WTC11 (cell line): ENCODE results near the gene RENBP. TPM values are rescaled to one million over a fixed set of nuclear protein-coding genes. Genes with fewer than 3 reads are reported as not detected.

Experiments
- ATAC-seq: fragments of 200-7000 bp; cut with Tn5 transposase; 2 replicates; pipeline ENCODE4 v1.10.0; 2021; ENCODE audit warnings: mild to moderate bottlenecking, moderate library complexity
- CTCF ChIA-PET: fragments of 300-600 bp; sonication (Branson Sonifier 250); formaldehyde crosslinking; loops from one replicate; lab custom pipeline; 2021; ENCODE audit warnings: antibody characterized with exemption; lab: Charles Lee
- POLR2A ChIA-PET: fragments of 350-600 bp; sonication (Branson Sonifier 250); formaldehyde crosslinking; loops from one replicate; lab custom pipeline; 2021; ENCODE audit warnings: antibody characterized with exemption; lab: Charles Lee
- DNase-seq: peaks from one replicate; pipeline ENCODE4 v3.0.0; 2021; ENCODE audit warnings: low spot score
- H3K27ac Mint-ChIP-seq: 2 replicates; pipeline ENCODE4 v1.8.0; 2021; ENCODE audit warnings: mixed read lengths
- H3K27me3 Mint-ChIP-seq: 2 replicates; pipeline ENCODE4 v1.8.0; 2021; ENCODE audit warnings: low read depth, mild to moderate bottlenecking, moderate library complexity, mixed read lengths
- H3K36me3 Mint-ChIP-seq: 2 replicates; pipeline ENCODE4 v1.8.0; 2021; ENCODE audit warnings: mixed read lengths
- H3K4me1 Mint-ChIP-seq: 2 replicates; pipeline ENCODE4 v1.8.0; 2022; ENCODE audit warnings: mixed read lengths
- H3K4me3 Mint-ChIP-seq: 2 replicates; pipeline ENCODE4 v1.8.0; 2021; ENCODE audit warnings: mild to moderate bottlenecking, moderate library complexity, mixed read lengths
- H3K9me3 Mint-ChIP-seq: 2 replicates; pipeline ENCODE4 v1.8.0; 2021; ENCODE audit warnings: mixed read lengths
- ATF1 ChIP-seq: sonication (generic); formaldehyde crosslinking; IDR thresholded peaks from 2 replicates; pipeline ENCODE4 v1.8.1; 2023; ENCODE audit warnings: mild to moderate bottlenecking, moderate library complexity, missing genetic modification reagents
- CBFB ChIP-seq: sonication (generic); formaldehyde crosslinking; IDR thresholded peaks from 2 replicates; pipeline ENCODE4 v1.8.1; 2022; ENCODE audit warnings: mild to moderate bottlenecking, low read depth, missing genetic modification reagents
- CDX4 ChIP-seq: fragments of 250-450 bp; sonication (Bioruptor Pico); IDR thresholded peaks from 2 replicates; pipeline ENCODE4 v1.9.0; 2021; ENCODE audit warnings: moderate library complexity, mild to moderate bottlenecking, inconsistent platforms, borderline replicate concordance
- CREM ChIP-seq: sonication (generic); formaldehyde crosslinking; IDR thresholded peaks from 2 replicates; pipeline ENCODE4 v1.8.1; 2022; ENCODE audit warnings: mild to moderate bottlenecking, missing genetic modification reagents, moderate library complexity
- EMX1 ChIP-seq: fragments of 250-450 bp; sonication (Bioruptor Pico); IDR thresholded peaks from 2 replicates; pipeline ENCODE4 v1.8.0; 2021; ENCODE audit warnings: mild to moderate bottlenecking
- ETV6 ChIP-seq: sonication (generic); formaldehyde crosslinking; IDR thresholded peaks from 2 replicates; pipeline ENCODE4 v1.8.1; 2022; ENCODE audit warnings: mild to moderate bottlenecking, missing genetic modification reagents
- FOXP1 ChIP-seq: sonication (generic); formaldehyde crosslinking; IDR thresholded peaks from 2 replicates; pipeline ENCODE4 v1.8.0; 2022; ENCODE audit warnings: missing genetic modification reagents, mild to moderate bottlenecking, moderate library complexity, borderline replicate concordance
- GABPB1 ChIP-seq: sonication (generic); formaldehyde crosslinking; IDR thresholded peaks from 2 replicates; pipeline ENCODE4 v1.8.1; 2023; ENCODE audit warnings: mild to moderate bottlenecking, missing genetic modification reagents
- GRHL2 ChIP-seq: fragments of 250-450 bp; sonication (Bioruptor Pico); IDR thresholded peaks from 2 replicates; pipeline ENCODE4 v1.8.0; 2022; ENCODE audit warnings: mild to moderate bottlenecking, moderate library complexity; ENCODE audit not compliant: insufficient replicate concordance, severe bottlenecking
- IRF2 ChIP-seq: sonication (generic); formaldehyde crosslinking; IDR thresholded peaks from 2 replicates; pipeline ENCODE4 v1.8.0; 2022; ENCODE audit warnings: low read depth, missing genetic modification reagents, borderline replicate concordance
- SMAD3 ChIP-seq: sonication (generic); formaldehyde crosslinking; IDR thresholded peaks from 2 replicates; pipeline ENCODE4 v1.8.0; 2022; ENCODE audit warnings: missing genetic modification reagents, mild to moderate bottlenecking, borderline replicate concordance
- SP1 ChIP-seq: sonication (generic); formaldehyde crosslinking; conservative IDR thresholded peaks from 2 replicates; pipeline ENCODE4 v1.8.1; 2022; ENCODE audit warnings: missing genetic modification reagents
- STAT6 ChIP-seq: sonication (generic); formaldehyde crosslinking; conservative IDR thresholded peaks from 2 replicates; pipeline ENCODE4 v1.8.1; 2023; ENCODE audit warnings: mild to moderate bottlenecking, low read depth, missing genetic modification reagents, moderate library complexity
- TCF7 ChIP-seq: sonication (generic); formaldehyde crosslinking; IDR thresholded peaks from 2 replicates; pipeline ENCODE4 v1.8.0; 2022; ENCODE audit warnings: mild to moderate bottlenecking, low read depth, missing genetic modification reagents, moderate library complexity
- TEAD4 ChIP-seq: sonication (generic); formaldehyde crosslinking; IDR thresholded peaks from 2 replicates; pipeline ENCODE4 v1.8.0; 2022; ENCODE audit warnings: mild to moderate bottlenecking, missing genetic modification reagents
- ZBTB43 ChIP-seq: sonication (generic); formaldehyde crosslinking; IDR thresholded peaks from 2 replicates; pipeline ENCODE4 v1.8.1; 2023; ENCODE audit warnings: mild to moderate bottlenecking, missing genetic modification reagents
- ZNF121 ChIP-seq: sonication (generic); formaldehyde crosslinking; IDR thresholded peaks from 2 replicates; pipeline ENCODE4 v1.8.0; 2023; ENCODE audit warnings: missing genetic modification reagents
- ZNF138 ChIP-seq: sonication (generic); formaldehyde crosslinking; conservative IDR thresholded peaks from 2 replicates; pipeline ENCODE4 v1.8.1; 2022; ENCODE audit warnings: mild to moderate bottlenecking, moderate library complexity, missing genetic modification reagents
- ZNF232 ChIP-seq: sonication (generic); formaldehyde crosslinking; IDR thresholded peaks from 2 replicates; pipeline ENCODE4 v1.8.0; 2022; ENCODE audit warnings: mild to moderate bottlenecking, missing genetic modification reagents
- ZNF317 ChIP-seq: sonication (generic); formaldehyde crosslinking; IDR thresholded peaks from 2 replicates; pipeline ENCODE4 v1.8.1; 2023; ENCODE audit warnings: low read depth, mild to moderate bottlenecking, moderate library complexity, missing genetic modification reagents, borderline replicate concordance
- ZNF425 ChIP-seq: fragments of 250-450 bp; sonication (Bioruptor Pico); conservative IDR thresholded peaks from 2 replicates; pipeline ENCODE4 v1.9.0; 2021; ENCODE audit warnings: mild to moderate bottlenecking
- total RNA-seq: library from RNA; stranded (reverse); gene quantifications from 3 replicates; pipeline ENCODE4 v1.2.3, GENCODE V29; 2021

RENBP gene
- total RNA-seq, 1 experiment from 2014 or later: 14.0 TPM

- no peak for TF ChIP-seq SP1 (CRISPR knock-in tag)
- TF ChIP-seq ZNF121: no peak
- no peak for TF ChIP-seq ZNF425 (CRISPR knock-in tag)
- TF ChIP-seq STAT6 (CRISPR knock-in tag): no peak
- TF ChIP-seq GABPB1 (CRISPR knock-in tag): no peak
- TF ChIP-seq, all 79 proteins: peak for 0
Observed at GRCh38 chrX:153913211-153913610, 31.2 kb downstream of the RENBP start (continued).

- H3K4me1 Mint-ChIP-seq: no peaks in the 10 kb centered on the region; the same call in 1 of the 2 replicates
- H3K27ac Mint-ChIP-seq: no peak overlapping the region; the same call in 1 of the 2 replicates
- ATAC-seq (no peak), DNase-seq (no peak)
- TF ChIP-seq SP1 (CRISPR knock-in tag) (no peak), ATF1 (no peak), ZNF317 (CRISPR knock-in tag) (no peak), CDX4 (CRISPR knock-in tag) (no peak), TCF7 (no peak), ZBTB43 (CRISPR knock-in tag) (no peak), ETV6 (CRISPR knock-in tag) (no peak)
- H3K36me3 Mint-ChIP-seq: peaks cover 8% of the 10 kb centered on the region; the same call in 1 of the 2 replicates
- H3K27me3 Mint-ChIP-seq: no peaks in the 10 kb centered on the region; the same call in 1 of the 2 replicates
- ChIA-PET CTCF (interaction anchor here (1.2 to 2.1 kb wide), 2 partner anchors 11 to 59 kb away, joined by 3 to 8 read pairs; no protein-coding TSS in a partner anchor), POLR2A (interaction anchor here (1.6 kb wide), 1 partner anchor 11 kb away, joined by 3 read pairs; no protein-coding TSS in a partner anchor)
- no peak overlapping the region for H3K4me3 Mint-ChIP-seq
- no peaks in the 10 kb centered on the region for H3K9me3 Mint-ChIP-seq
Observed at GRCh38 chrX:153911798-153912197, 32.6 kb downstream of the RENBP start.

GRCh38 chrX:153910446-153910845, 34.0 kb downstream of the RENBP start:
- ATAC-seq (no peak), DNase-seq (no peak)
- no peak overlapping the region for H3K27ac Mint-ChIP-seq
- no peaks in the 10 kb centered on the region; the same call in 1 of the 2 replicates for H3K27me3 Mint-ChIP-seq
- TF ChIP-seq IRF2 (CRISPR knock-in tag): no peak
- no peak for TF ChIP-seq CBFB
- TF ChIP-seq GABPB1 (CRISPR knock-in tag): no peak
- no peak for TF ChIP-seq FOXP1 (CRISPR knock-in tag)
- no peak for TF ChIP-seq EMX1
- TF ChIP-seq TCF7: no peak
- no peak for TF ChIP-seq GRHL2 (CRISPR knock-in tag)
- no peak for TF ChIP-seq ZNF138 (CRISPR knock-in tag)
- TF ChIP-seq TEAD4 (CRISPR knock-in tag): no peak
- TF ChIP-seq SMAD3 (CRISPR knock-in tag): no peak
- TF ChIP-seq CREM: no peak
- no peak for TF ChIP-seq ZNF232
- no peak overlapping the region for H3K4me3 Mint-ChIP-seq
- H3K9me3 Mint-ChIP-seq: no peaks in the 10 kb centered on the region
- ChIA-PET POLR2A (interaction anchor here (1.0 kb wide), 1 partner anchor 116 kb away, joined by 3 read pairs; the partner anchor contains the start of genes IDH3G and SSR4), CTCF (interaction anchor here (0.7 to 1.6 kb wide), 15 partner anchors 9 to 131 kb away, joined by 3 to 15 read pairs (median 5); partner anchors contain the start of gene L1CAM)
- H3K4me1 Mint-ChIP-seq: no peaks in the 10 kb centered on the region; the same call in 1 of the 2 replicates
- no peaks in the 10 kb centered on the region for H3K36me3 Mint-ChIP-seq
